22Rv1 (cell line): Measurements from ENCODE around the gene H19.

Experiments
- CTCF ChIP-seq: fragments of 450-650 bp; IDR thresholded peaks from 2 replicates; pipeline ENCODE4 v1.5.1; 2017; ENCODE audit warnings: mild to moderate bottlenecking
- ZFX ChIP-seq: fragments of 450-650 bp; IDR thresholded peaks from 2 replicates; pipeline ENCODE4 v1.6.1; 2017; ENCODE audit warnings: antibody characterized with exemption, borderline replicate concordance

- no peak for TF ChIP-seq CTCF
- TF ChIP-seq ZFX: no peak
Measured at GRCh38 chr11:1992111-1992510, 5.5 kb downstream of the H19 start.
